ENCODE measurements around the gene ABCG4.
"Not testable (repeated sequence)": the region's sequence is repeated elsewhere in the genome, so short reads cannot be mapped to it uniquely, and the experiment has no call there.

ABCG4 gene

GRCh38 chr11:119175493-119176077 lies 26.7 kb downstream of the ABCG4 start:
- H3K4me1 ChIP-seq (ENCODE audit: insufficient read depth, low read length), result no peaks in the 10 kb centered on the region
- no peak overlapping the region for H3K9ac ChIP-seq (ENCODE audit: low read length)
- H3K4me3 ChIP-seq (ENCODE audit: low read depth in 1 of 2, low read length in 2 of 2), result no peak overlapping the region
- no peaks in the 10 kb centered on the region for H3K27me3 ChIP-seq (ENCODE audit: control insufficient read depth in 1 of 2, insufficient read depth in 2 of 2, low read length in 2 of 2)
- H3K9me3 ChIP-seq (ENCODE audit: low read length), result no peaks in the 10 kb centered on the region
- peaks cover 40% of the 10 kb centered on the region for H3K36me3 ChIP-seq (ENCODE audit: insufficient read depth, low read length)
- no peak overlapping the region for H3K27ac ChIP-seq (ENCODE audit: low read depth, low read length)

GRCh38 chr11:119178166-119178680 lies 29.4 kb downstream of the ABCG4 start:
- Histone ChIP-seq H3K9ac (ENCODE audit: low read length) (no peak overlapping the region), H3K36me3 (ENCODE audit: insufficient read depth, low read length) (peaks cover 54% of the 10 kb centered on the region), H3K9me3 (ENCODE audit: low read length) (no peaks in the 10 kb centered on the region), H3K4me3 (ENCODE audit: low read depth in 1 of 2, low read length in 2 of 2) (no peak overlapping the region), H3K27ac (ENCODE audit: low read depth, low read length) (no peak overlapping the region), H3K4me1 (ENCODE audit: insufficient read depth, low read length) (no peaks in the 10 kb centered on the region), H3K27me3 (ENCODE audit: control insufficient read depth in 1 of 2, insufficient read depth in 2 of 2, low read length in 2 of 2) (no peaks in the 10 kb centered on the region)

- H3K4me1 ChIP-seq (ENCODE audit: insufficient read depth, low read length), result no peaks in the 10 kb centered on the region
- H3K36me3 ChIP-seq (ENCODE audit: insufficient read depth, low read length), result peaks cover 49% of the 10 kb centered on the region
- no peak overlapping the region for H3K4me3 ChIP-seq (ENCODE audit: low read depth in 1 of 2, low read length in 2 of 2)
- no peaks in the 10 kb centered on the region for H3K9me3 ChIP-seq (ENCODE audit: low read length)
- H3K9ac ChIP-seq (ENCODE audit: low read length), result no peak overlapping the region
- no peaks in the 10 kb centered on the region for H3K27me3 ChIP-seq (ENCODE audit: control insufficient read depth in 1 of 2, insufficient read depth in 2 of 2, low read length in 2 of 2)
- no peak overlapping the region for H3K27ac ChIP-seq (ENCODE audit: low read depth, low read length)
These were observed 30.5 kb downstream of the ABCG4 start for GRCh38 chr11:119179342-119179741.

DNA sequence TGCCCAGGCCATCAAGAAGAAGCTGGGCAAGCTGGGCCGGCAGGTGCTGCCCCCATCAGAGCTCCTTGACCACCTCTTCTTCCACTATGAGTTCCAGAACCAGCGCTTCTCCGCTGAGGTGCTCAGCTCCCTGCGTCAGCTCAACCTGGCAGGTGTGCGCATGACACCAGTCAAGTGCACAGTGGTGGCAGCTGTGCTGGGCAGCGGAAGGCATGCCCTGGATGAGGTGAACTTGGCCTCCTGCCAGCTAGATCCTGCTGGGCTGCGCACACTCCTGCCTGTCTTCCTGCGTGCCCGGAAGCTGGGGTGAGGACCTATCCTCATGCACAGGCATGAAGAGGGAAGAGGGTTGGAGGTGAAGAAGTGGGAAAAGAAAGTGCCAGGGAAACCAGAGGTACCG lies 31.1 kb downstream of the ABCG4 start:
- Histone ChIP-seq H3K27ac (ENCODE audit: low read depth, low read length) (no peak overlapping the region), H3K27me3 (ENCODE audit: control insufficient read depth in 1 of 2, insufficient read depth in 2 of 2, low read length in 2 of 2) (no peaks in the 10 kb centered on the region), H3K4me3 (ENCODE audit: low read depth in 1 of 2, low read length in 2 of 2) (no peak overlapping the region), H3K36me3 (ENCODE audit: insufficient read depth, low read length) (peaks cover 42% of the 10 kb centered on the region), H3K9me3 (ENCODE audit: low read length) (no peaks in the 10 kb centered on the region), H3K9ac (ENCODE audit: low read length) (no peak overlapping the region), H3K4me1 (ENCODE audit: insufficient read depth, low read length) (no peaks in the 10 kb centered on the region)

DNA sequence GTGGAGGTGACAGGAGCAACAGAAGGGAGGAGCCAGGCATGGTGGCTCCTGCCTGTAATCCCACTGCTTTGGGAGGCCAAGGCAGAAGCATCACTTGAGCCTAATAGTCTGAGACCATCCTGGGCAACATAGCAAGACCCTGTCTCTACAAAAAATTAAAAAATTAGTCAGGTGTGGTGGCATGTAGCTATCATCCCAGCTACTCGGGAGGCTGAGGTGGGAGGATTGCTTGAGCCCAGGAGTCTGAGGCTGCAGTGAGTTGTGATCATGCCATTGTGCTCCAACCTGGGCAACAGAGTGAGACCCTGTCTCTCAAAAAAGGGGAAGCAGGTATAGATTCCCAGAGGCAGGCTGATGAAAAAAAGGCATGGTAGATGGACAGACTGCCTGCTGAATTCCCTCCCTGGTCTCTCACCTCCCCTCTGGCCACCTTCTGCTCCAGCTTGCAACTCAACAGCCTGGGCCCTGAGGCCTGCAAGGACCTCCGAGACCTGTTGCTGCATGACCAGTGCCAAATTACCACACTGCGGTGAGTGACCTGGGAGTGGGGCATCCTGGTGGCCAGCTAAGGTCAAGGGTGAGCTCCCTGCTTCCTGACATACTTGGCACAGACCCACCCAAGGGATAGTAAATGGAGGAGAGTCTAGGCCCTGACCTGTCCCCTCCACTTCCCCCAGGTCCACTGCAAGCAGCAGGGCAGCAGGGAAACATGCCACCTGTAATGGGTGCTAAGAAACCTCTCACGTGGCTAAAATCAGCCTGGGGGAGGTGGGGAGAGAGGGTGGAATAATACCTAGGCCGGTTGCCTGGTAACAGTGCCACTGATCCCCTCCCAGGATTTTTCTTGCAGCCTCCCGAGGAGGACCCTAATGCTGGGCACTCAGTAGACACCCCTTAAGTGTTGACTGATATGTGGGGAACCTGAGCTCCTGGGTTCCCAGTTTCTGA lies 32.2 kb downstream of the ABCG4 start:
- H3K9ac ChIP-seq (ENCODE audit: low read length), result no peak overlapping the region
- H3K9me3 ChIP-seq (ENCODE audit: low read length), result no peaks in the 10 kb centered on the region
- H3K27me3 ChIP-seq (ENCODE audit: control insufficient read depth in 1 of 2, insufficient read depth in 2 of 2, low read length in 2 of 2), result no peaks in the 10 kb centered on the region
- peaks cover 34% of the 10 kb centered on the region for H3K36me3 ChIP-seq (ENCODE audit: insufficient read depth, low read length)
- H3K4me1 ChIP-seq (ENCODE audit: insufficient read depth, low read length), result no peaks in the 10 kb centered on the region
- H3K27ac ChIP-seq (ENCODE audit: low read depth, low read length), result no peak overlapping the region
- no peak overlapping the region for H3K4me3 ChIP-seq (ENCODE audit: low read depth in 1 of 2, low read length in 2 of 2)

DNA sequence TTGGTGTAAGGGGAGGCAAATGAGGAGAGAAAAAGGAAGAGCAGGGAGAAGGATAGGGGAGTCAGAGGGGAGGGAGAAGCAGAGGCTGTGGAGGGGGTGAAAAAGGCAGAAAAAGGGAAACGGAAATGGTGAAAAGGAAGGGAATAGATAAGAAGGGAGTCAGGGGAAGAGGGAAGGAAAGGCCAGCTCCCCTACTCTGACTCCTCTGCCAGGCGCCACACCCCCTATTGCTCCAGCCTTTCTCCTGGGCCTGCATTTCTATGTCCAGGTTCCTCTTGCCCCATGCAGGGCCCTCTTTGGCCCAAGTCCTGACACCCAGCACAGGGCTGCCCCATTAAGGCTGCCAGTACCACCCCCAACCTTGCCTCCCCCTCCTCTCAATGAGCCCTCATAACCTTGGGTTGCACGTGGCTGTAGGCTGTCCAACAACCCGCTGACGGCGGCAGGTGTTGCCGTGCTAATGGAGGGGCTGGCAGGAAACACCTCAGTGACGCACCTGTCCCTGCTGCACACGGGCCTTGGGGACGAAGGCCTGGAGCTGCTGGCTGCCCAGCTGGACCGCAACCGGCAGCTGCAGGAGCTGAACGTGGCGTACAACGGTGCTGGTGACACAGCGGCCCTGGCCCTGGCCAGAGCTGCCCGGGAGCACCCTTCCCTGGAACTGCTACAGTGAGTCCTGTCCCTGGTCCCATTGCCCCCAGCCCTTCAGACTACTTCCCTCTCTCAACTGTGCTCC lies 33.0 kb downstream of the ABCG4 start:
- Histone ChIP-seq H3K4me3 (ENCODE audit: low read depth in 1 of 2, low read length in 2 of 2) (no peak overlapping the region), H3K9me3 (ENCODE audit: low read length) (no peaks in the 10 kb centered on the region), H3K36me3 (ENCODE audit: insufficient read depth, low read length) (peaks cover 34% of the 10 kb centered on the region), H3K9ac (ENCODE audit: low read length) (no peak overlapping the region), H3K27me3 (ENCODE audit: control insufficient read depth in 1 of 2, insufficient read depth in 2 of 2, low read length in 2 of 2) (no peaks in the 10 kb centered on the region), H3K4me1 (ENCODE audit: insufficient read depth, low read length) (no peaks in the 10 kb centered on the region), H3K27ac (ENCODE audit: low read depth, low read length) (no peak overlapping the region)

DNA sequence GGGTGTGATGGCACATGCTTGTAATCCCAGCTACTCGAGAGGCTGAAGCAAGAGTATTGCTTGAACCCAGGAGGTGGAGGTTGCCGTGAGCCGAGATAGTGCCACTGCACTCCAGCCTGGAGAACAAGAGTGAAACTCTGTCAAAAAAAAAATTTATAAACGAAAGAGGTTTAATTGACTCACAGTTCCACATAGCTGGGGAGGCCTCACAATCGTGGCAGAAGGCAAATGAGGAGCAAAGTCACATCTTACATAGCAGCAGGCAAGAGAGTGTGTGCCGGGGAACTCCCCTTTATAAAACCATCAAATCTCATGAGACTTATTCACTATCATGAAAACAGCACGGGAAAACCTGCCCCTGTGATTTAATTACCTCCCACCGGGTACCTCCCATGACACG lies 35.5 kb downstream of the ABCG4 start:
- H3K4me3 ChIP-seq (ENCODE audit: low read depth in 1 of 2, low read length in 2 of 2); H3K9ac ChIP-seq (ENCODE audit: low read length); H3K27ac ChIP-seq (ENCODE audit: low read depth, low read length); H3K4me1 ChIP-seq (ENCODE audit: insufficient read depth, low read length); H3K9me3 ChIP-seq (ENCODE audit: low read length); H3K27me3 ChIP-seq (ENCODE audit: control insufficient read depth in 1 of 2, insufficient read depth in 2 of 2, low read length in 2 of 2): not testable (repeated sequence)
- H3K36me3 ChIP-seq (ENCODE audit: insufficient read depth, low read length), result peaks cover 25% of the 10 kb centered on the region

DNA sequence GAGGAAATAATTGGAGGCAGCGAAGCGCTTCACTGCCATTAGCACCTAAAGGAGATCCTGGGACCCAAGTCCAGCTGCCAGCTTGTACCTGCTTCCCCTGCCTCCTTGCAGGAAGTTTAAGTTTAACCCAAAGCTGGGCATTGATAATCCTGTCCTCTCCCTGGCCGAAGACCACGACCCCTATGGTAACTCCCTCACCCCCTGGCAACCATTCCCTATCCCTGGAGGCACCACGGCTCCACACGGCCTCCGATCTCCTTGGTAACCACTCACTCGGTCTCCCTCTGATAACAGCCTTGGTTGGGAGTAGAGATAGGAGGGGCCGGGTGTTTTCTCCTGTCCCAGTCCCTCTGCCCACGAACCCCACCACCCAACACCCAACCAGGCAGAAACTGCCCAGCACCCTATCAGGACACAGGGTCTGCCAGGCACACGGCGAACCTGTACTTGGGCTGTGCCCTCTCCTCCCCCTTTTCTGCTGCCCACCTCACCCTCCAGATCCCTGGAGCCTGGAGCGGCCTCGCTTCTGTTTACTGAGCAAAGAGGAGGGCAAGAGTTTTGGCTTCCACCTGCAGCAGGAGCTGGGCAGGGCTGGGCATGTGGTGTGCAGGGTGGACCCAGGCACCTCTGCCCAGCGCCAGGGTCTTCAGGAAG lies 37.3 kb downstream of the ABCG4 start:
- no peak overlapping the region for H3K9ac ChIP-seq (ENCODE audit: low read length)
- no peak overlapping the region for H3K27ac ChIP-seq (ENCODE audit: low read depth, low read length)
- no peaks in the 10 kb centered on the region for H3K4me1 ChIP-seq (ENCODE audit: insufficient read depth, low read length)
- H3K36me3 ChIP-seq (ENCODE audit: insufficient read depth, low read length), result peaks cover 13% of the 10 kb centered on the region
- H3K27me3 ChIP-seq (ENCODE audit: control insufficient read depth in 1 of 2, insufficient read depth in 2 of 2, low read length in 2 of 2), result no peaks in the 10 kb centered on the region
- H3K4me3 ChIP-seq (ENCODE audit: low read depth in 1 of 2, low read length in 2 of 2), result no peak overlapping the region
- H3K9me3 ChIP-seq (ENCODE audit: low read length), result no peaks in the 10 kb centered on the region

GRCh38 chr11:119187123-119187892 lies 38.5 kb downstream of the ABCG4 start:
- H3K27ac ChIP-seq (ENCODE audit: low read depth, low read length), result no peak overlapping the region
- H3K27me3 ChIP-seq (ENCODE audit: control insufficient read depth in 1 of 2, insufficient read depth in 2 of 2, low read length in 2 of 2), result no peaks in the 10 kb centered on the region
- no peaks in the 10 kb centered on the region for H3K4me1 ChIP-seq (ENCODE audit: insufficient read depth, low read length)
- H3K4me3 ChIP-seq (ENCODE audit: low read depth in 1 of 2, low read length in 2 of 2), result no peak overlapping the region
- no peaks in the 10 kb centered on the region for H3K9me3 ChIP-seq (ENCODE audit: low read length)
- no peak overlapping the region for H3K9ac ChIP-seq (ENCODE audit: low read length)
- peaks cover 1% of the 10 kb centered on the region for H3K36me3 ChIP-seq (ENCODE audit: insufficient read depth, low read length)

DNA sequence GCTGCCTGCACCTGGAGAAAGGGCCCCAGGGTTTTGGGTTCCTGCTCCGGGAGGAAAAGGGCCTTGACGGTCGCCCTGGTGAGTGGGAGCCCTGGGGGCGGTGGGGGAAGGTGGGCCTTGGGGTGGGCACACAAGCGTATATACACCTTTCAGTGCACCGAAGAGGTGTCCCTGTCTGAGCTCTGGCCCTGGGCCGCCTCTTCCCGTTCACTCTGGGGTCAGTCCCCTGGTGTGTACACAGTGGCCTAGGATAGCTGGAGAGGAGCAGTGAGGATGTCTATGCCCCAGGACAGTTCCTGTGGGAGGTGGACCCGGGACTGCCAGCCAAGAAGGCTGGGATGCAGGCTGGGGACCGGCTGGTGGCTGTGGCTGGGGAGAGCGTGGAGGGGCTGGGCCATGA lies 39.2 kb downstream of the ABCG4 start:
- H3K9ac ChIP-seq (ENCODE audit: low read length), result no peak overlapping the region
- H3K9me3 ChIP-seq (ENCODE audit: low read length), result no peaks in the 10 kb centered on the region
- no peaks in the 10 kb centered on the region for H3K36me3 ChIP-seq (ENCODE audit: insufficient read depth, low read length)
- H3K27ac ChIP-seq (ENCODE audit: low read depth, low read length), result no peak overlapping the region
- H3K4me1 ChIP-seq (ENCODE audit: insufficient read depth, low read length), result no peaks in the 10 kb centered on the region
- no peaks in the 10 kb centered on the region for H3K27me3 ChIP-seq (ENCODE audit: control insufficient read depth in 1 of 2, insufficient read depth in 2 of 2, low read length in 2 of 2)
- H3K4me3 ChIP-seq (ENCODE audit: low read depth in 1 of 2, low read length in 2 of 2), result no peak overlapping the region
